IMR-90 (cell line): ENCODE data around the gene NOS1AP. TPM values are rescaled to one million over a fixed set of nuclear protein-coding genes. Genes with fewer than 3 reads are reported as not detected.

ENCODE experiments used
- ATAC-seq: fragments of 200-7000 bp; cut with Tn5 transposase; 2 replicates; pipeline ENCODE4 v1.9.1; 2020; ENCODE audit warnings: low read depth, mild to moderate bottlenecking, moderate library complexity
- BruUV-seq: library from RNA; stranded (reverse); fragments of 400-500 nt; replicated peaks from 2 replicates; lab custom pipeline; 2021; lab: Mats Ljungman, UMichigan
- CTCF ChIA-PET: fragments of 300-600 bp; formaldehyde crosslinking; extraction: SDS; loops from one replicate; lab custom pipeline; 2021; ENCODE audit warnings: antibody characterized with exemption; lab: Yijun Ruan, JAX
- POLR2A ChIA-PET: fragments of 300-600 bp; sonication (Branson Sonifier 250); formaldehyde crosslinking; loops from one replicate; lab custom pipeline; 2022; ENCODE audit warnings: antibody characterized with exemption; ENCODE audit not compliant: unreplicated experiment; lab: Charles Lee
- DNase-seq: peaks from one replicate; pipeline ENCODE4 v3.0.0; 2013
- H2AFZ ChIP-seq: replicated peaks from 2 replicates; pipeline ENCODE3; 2013; ENCODE audit warnings: low read length, mild to moderate bottlenecking; ENCODE audit not compliant: poor library complexity
- H2AK5ac ChIP-seq: 2 replicates; pipeline ENCODE4 v1.6.1; 2013; ENCODE audit warnings: low read depth, low read length, inconsistent platforms
- H2AK9ac ChIP-seq: replicated peaks from 2 replicates; pipeline ENCODE3; 2013; ENCODE audit warnings: mild to moderate bottlenecking, low read depth, low read length, moderate library complexity; ENCODE audit not compliant: poor library complexity
- H2BK120ac ChIP-seq: 2 replicates; pipeline ENCODE4 v1.6.1; 2013; ENCODE audit warnings: low read depth, low read length, inconsistent platforms
- H2BK15ac ChIP-seq: 3 replicates; pipeline ENCODE4 v1.6.1; 2013; ENCODE audit warnings: low read depth, low read length, inconsistent platforms
- H2BK20ac ChIP-seq: 2 replicates; pipeline ENCODE4 v1.6.1; 2013; ENCODE audit warnings: low read depth, mild to moderate bottlenecking, inconsistent platforms, low read length, moderate library complexity
- H2BK5ac ChIP-seq: 2 replicates; pipeline ENCODE4 v1.6.1; 2013; ENCODE audit warnings: mild to moderate bottlenecking, low read depth, low read length, inconsistent platforms; ENCODE audit not compliant: poor library complexity, severe bottlenecking
- H3K14ac ChIP-seq: replicated peaks from 2 replicates; pipeline ENCODE4 v1.6.1; 2013; ENCODE audit warnings: low read depth, low read length, inconsistent platforms
- H3K18ac ChIP-seq: 2 replicates; pipeline ENCODE4 v1.6.1; 2013; ENCODE audit warnings: low read depth, low read length, control low read depth
- H3K23ac ChIP-seq: 2 replicates; pipeline ENCODE4 v1.6.1; 2013; ENCODE audit warnings: low read depth, low read length, inconsistent platforms
- H3K27ac ChIP-seq: 2 replicates; pipeline ENCODE4 v1.5.1; 2013; ENCODE audit warnings: mild to moderate bottlenecking, control low read depth, low read length; ENCODE audit not compliant: insufficient read depth
- H3K27me3 ChIP-seq: 2 replicates; pipeline ENCODE4 v1.6.1; 2013; ENCODE audit warnings: low read length; ENCODE audit not compliant: control insufficient read depth, insufficient read depth
- H3K36me3 ChIP-seq: 2 replicates; pipeline ENCODE4 v1.6.1; 2013; ENCODE audit warnings: low read length, mixed read lengths; ENCODE audit not compliant: control insufficient read depth, insufficient read depth
- H3K4ac ChIP-seq: 2 replicates; pipeline ENCODE4 v1.6.1; 2013; ENCODE audit warnings: low read depth, low read length, inconsistent platforms
- H3K4me1 ChIP-seq: 2 replicates; pipeline ENCODE4 v1.6.1; 2013; ENCODE audit warnings: low read length, mixed read lengths; ENCODE audit not compliant: control insufficient read depth, insufficient read depth
- H3K4me2 ChIP-seq: 2 replicates; pipeline ENCODE4 v1.6.1; 2013; ENCODE audit warnings: low read depth, mild to moderate bottlenecking, control low read depth, low read length, moderate library complexity
- H3K4me3 ChIP-seq: 2 replicates; pipeline ENCODE4 v1.5.1; 2013; ENCODE audit warnings: low read depth, mild to moderate bottlenecking, control low read depth, low read length, moderate library complexity; ENCODE audit not compliant: insufficient read depth
- H3K56ac ChIP-seq: 2 replicates; pipeline ENCODE4 v1.6.1; 2013; ENCODE audit warnings: low read length, inconsistent platforms; ENCODE audit not compliant: insufficient read depth; ENCODE audit errors: extremely low read depth
- H3K79me1 ChIP-seq, 2 experiments: 2 replicates each; pipeline ENCODE4 v1.6.1; 2013; ENCODE audit warnings: low read length in 2 of 2, inconsistent platforms in 1 of 2, low read depth in 1 of 2
- H3K9ac ChIP-seq: 2 replicates; pipeline ENCODE4 v1.6.1; 2013; ENCODE audit warnings: low read depth, low read length, control low read depth
- H3K9me1 ChIP-seq: 2 replicates; pipeline ENCODE4 v1.6.1; 2013; ENCODE audit warnings: low read length, inconsistent platforms; ENCODE audit not compliant: insufficient read depth
- H3K9me3 ChIP-seq: 2 replicates; pipeline ENCODE4 v1.6.1; 2013; ENCODE audit warnings: low read length; ENCODE audit not compliant: control insufficient read depth, insufficient read depth
- H4K20me1 ChIP-seq: 2 replicates; pipeline ENCODE4 v1.6.1; 2013; ENCODE audit warnings: low read length, inconsistent platforms; ENCODE audit not compliant: insufficient read depth
- H4K5ac ChIP-seq: 2 replicates; pipeline ENCODE4 v1.6.1; 2013; ENCODE audit warnings: mild to moderate bottlenecking, low read depth, low read length, control low read depth
- H4K8ac ChIP-seq, 2 experiments: 2 replicates each; pipeline ENCODE4 v1.6.1; 2013; ENCODE audit warnings: low read depth in 2 of 2, low read length in 2 of 2, control low read depth in 1 of 2, inconsistent platforms in 1 of 2
- H4K91ac ChIP-seq: 2 replicates; pipeline ENCODE4 v1.6.1; 2013; ENCODE audit warnings: low read depth, low read length, inconsistent platforms; ENCODE audit not compliant: insufficient read depth
- FOS ChIP-seq: fragments of 150-350 bp; IDR thresholded peaks from 2 replicates; pipeline ENCODE4 v1.6.1; 2016; ENCODE audit warnings: low read depth, low read length
- MAFK ChIP-seq: IDR thresholded peaks from 2 replicates; pipeline ENCODE4 v1.6.1; 2012; ENCODE audit warnings: low read depth, low read length, improper control_type of control experiment
- MAZ ChIP-seq: IDR thresholded peaks from 2 replicates; pipeline ENCODE4 v1.6.1; 2012; ENCODE audit warnings: low read depth, mild to moderate bottlenecking, low read length, improper control_type of control experiment, moderate library complexity, borderline replicate concordance
- POLR2A ChIP-seq: IDR thresholded peaks from 2 replicates; pipeline ENCODE4 v1.6.1; 2012; ENCODE audit warnings: mild to moderate bottlenecking, low read depth, low read length
- SMC3 ChIP-seq: fragments of 150-350 bp; IDR thresholded peaks from 2 replicates; pipeline ENCODE4 v1.6.1; 2016; ENCODE audit warnings: low read depth, mild to moderate bottlenecking, antibody characterized with exemption, low read length, moderate library complexity
- USF2 ChIP-seq: fragments of 150-350 bp; IDR thresholded peaks from 2 replicates; pipeline ENCODE4 v1.6.1; 2017; ENCODE audit warnings: mild to moderate bottlenecking, antibody characterized with exemption, low read length, low read depth
- dilution Hi-C: fragments of 300-500 bp; cut with HindIII; formaldehyde crosslinking; loops from one replicate; pipeline ENCODE4 v1.14.3; 2018; ENCODE audit warnings: low sequenced_read_pairs; ENCODE audit not compliant: unreplicated experiment
- in situ Hi-C: fragments of 300-500 bp; cut with MboI; formaldehyde crosslinking; loops from 3 replicates; pipeline ENCODE4 v1.14.3; 2019; ENCODE audit warnings: low sequenced_read_pairs, inconsistent platforms, mixed read lengths
- intact Hi-C: fragments of 100-400 bp; cut with micrococcal nuclease; formaldehyde crosslinking; loops from 2 replicates; pipeline ENCODE4 v1.10.0; 2022
- polyA plus RNA-seq, 3 experiments: library from polyadenylated mRNA; depleted of rRNA; stranded (reverse); fragments of >200 nt; gene quantifications; 2 replicates each; pipeline ENCODE4 v1.2.3, GENCODE V29; 2012; ENCODE audit warnings: low replicate concordance in 1 of 3
- total RNA-seq: library from RNA; depleted of rRNA; stranded (reverse); fragments of >200 nt; gene quantifications from 2 replicates; pipeline ENCODE4 v1.2.3, GENCODE V29; 2012

NOS1AP gene
- total and polyA plus RNA-seq, 2 of the 4 experiments (the other 2 are of a cell fraction), result 0.18 to 0.19 TPM

GRCh38 chr1:162416215-162416614, 346.7 kb downstream of the NOS1AP start:
- CTCF ChIA-PET, result no interaction called here
- TF ChIP-seq FOS, result no peak
- TF ChIP-seq MAZ, result no peak
- TF ChIP-seq POLR2A, result no peak
- no peak for TF ChIP-seq MAFK
- TF ChIP-seq USF2, result no peak
- no peak for TF ChIP-seq SMC3

More at GRCh38 chr1:162416215-162416614, 346.7 kb downstream of the NOS1AP start:
- POLR2A ChIA-PET, result no interaction called here
- in situ Hi-C loops, result no loop called here
- H3K23ac ChIP-seq, result no peak overlapping the region
- no peak overlapping the region for H4K91ac ChIP-seq
- no peak overlapping the region for H2BK15ac ChIP-seq
- no peak overlapping the region for H2BK5ac ChIP-seq
- H2AK9ac ChIP-seq, result no peak overlapping the region
- no peak overlapping the region for H2AFZ ChIP-seq
- H3K4me2 ChIP-seq, result no peak overlapping the region
- no peaks in the 10 kb centered on the region; the same call in 1 of the 2 replicates for H3K4me1 ChIP-seq
- no peak overlapping the region for H3K4ac ChIP-seq
- H3K14ac ChIP-seq, result no peak overlapping the region
- BruUV-seq, result no TSS peak
- no peak overlapping the region for H2BK20ac ChIP-seq
- H3K27ac ChIP-seq, result no peak overlapping the region
- no peaks in the 10 kb centered on the region for H3K79me1 ChIP-seq
- no peak overlapping the region for H2AK5ac ChIP-seq
- H3K9ac ChIP-seq, result no peak overlapping the region
- no peak overlapping the region for H4K8ac ChIP-seq
- no peak overlapping the region for H3K18ac ChIP-seq
- H3K9me1 ChIP-seq, result no peaks in the 10 kb centered on the region
- H3K27me3 ChIP-seq, result peaks cover 4% of the 10 kb centered on the region; the same call in 1 of the 2 replicates
- H2BK120ac ChIP-seq, result no peak overlapping the region
- H3K9me3 ChIP-seq, result no peaks in the 10 kb centered on the region
- H4K5ac ChIP-seq, result no peak overlapping the region
- H3K4me3 ChIP-seq, result no peak overlapping the region
- H4K20me1 ChIP-seq, result no peaks in the 10 kb centered on the region
- H3K56ac ChIP-seq, result no peak overlapping the region
- DNase-seq, result no peak
- H3K36me3 ChIP-seq, result no peaks in the 10 kb centered on the region
- dilution Hi-C loops, result no loop called here
- ATAC-seq, result no peak
- intact Hi-C loops, result no loop called here
